IPS-NIHi7 (cell line): ENCODE results near the gene PLEKHG5.

Source experiments
- DNase-seq: peaks from one replicate; pipeline ENCODE4 v3.0.0; 2012; ENCODE audit warnings: mixed read lengths; ENCODE audit errors: extremely low spot score

Gene PLEKHG5

DNA sequence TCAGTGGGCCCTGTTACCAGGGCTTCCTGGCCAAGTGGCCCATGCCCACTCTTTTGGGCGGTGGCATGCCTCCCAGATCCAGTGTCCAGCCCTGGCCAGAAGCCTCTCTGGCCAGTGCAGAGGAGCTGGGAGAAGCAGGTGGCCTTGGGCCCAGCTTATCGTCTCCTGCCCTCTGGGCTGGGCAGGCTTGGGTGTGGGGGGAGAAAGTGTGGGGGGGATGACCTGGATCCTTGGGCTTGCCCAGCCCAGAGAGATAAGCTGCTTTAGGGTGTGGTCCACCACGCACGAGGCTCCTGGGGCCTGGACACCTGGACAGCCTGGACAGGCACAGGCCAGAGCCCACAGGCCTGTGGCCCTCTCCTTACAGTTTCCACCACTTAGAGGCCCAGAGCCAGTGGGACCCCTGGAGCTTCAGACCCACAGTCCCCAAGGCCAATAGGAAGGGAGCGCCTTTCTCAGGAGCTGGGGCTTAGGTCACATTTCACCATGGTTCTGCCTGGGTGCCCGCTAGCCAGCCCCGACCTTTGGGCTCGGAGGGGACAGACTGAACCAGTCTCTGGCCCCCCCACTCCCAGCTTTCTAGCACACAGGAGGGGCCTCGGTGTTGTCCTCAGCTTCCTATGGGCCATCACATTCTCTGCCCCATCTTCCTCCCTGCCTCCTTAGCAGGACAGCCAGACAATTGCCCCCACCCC is 65.0 kb downstream of the PLEKHG5 start:
- DNase-seq = no peak

DNA sequence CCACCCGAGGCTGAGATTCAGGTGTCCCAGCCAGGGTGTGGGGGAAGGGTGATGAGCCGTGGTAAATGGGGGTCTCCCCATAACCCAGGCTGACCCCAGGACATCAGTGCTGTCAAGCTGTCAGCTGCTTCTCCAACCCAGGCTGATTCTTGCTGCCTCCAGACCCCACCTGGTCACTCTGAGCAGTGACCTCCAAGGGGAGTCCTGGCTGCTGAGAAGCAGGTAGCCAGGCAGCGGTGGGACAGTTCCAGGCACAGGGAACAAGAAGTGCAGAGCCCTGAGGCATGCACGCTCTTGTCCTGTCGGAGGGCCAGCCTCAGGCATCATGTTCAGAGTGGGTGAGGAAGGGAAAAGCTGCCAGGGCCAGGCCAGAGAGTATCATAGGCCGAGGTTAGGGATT is 65.8 kb downstream of the PLEKHG5 start:
- no peak for DNase-seq

DNA sequence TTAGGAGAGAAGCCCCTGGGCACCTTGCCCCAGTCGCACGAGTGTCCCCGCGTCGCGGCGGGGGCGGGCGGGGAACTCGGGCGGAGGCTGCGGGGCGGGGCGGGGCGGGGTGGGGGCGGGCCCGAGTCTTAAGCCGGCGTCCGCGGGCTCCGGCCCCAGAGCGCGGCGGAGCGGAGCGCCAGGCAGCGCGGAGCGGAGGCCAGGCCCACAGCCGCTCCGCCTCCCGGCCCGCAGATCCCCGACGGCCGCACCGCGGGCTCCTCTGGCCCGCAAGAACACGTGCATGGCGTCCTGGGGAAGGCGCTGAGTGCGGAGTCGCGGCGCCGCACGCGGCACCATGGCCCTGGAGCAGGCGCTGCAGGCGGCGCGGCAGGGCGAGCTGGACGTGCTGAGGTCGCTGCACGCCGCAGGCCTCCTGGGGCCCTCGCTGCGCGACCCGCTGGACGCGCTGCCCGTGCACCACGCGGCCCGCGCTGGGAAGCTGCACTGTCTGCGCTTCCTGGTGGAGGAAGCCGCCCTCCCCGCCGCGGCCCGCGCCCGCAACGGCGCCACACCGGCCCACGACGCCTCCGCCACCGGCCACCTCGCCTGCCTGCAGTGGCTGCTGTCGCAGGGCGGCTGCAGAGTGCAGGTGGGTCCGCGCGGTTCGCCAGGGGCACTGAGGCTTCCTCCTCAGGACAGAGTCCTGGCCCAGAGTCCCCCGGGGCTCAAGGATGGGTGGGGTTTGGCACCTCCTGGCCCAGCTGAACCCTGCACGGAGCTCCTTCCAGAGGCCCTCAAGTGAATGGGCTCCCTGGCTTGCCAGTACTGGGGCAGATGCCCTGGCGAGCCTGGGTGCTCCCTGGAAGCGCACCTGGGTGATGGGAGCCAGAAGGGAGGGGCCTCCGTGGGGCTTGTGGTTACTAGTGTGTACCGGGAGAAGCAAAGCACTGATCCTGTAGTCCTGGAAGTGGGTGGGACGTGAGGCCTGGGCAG is 66.6 kb downstream of the PLEKHG5 start, which contains the start of gene ESPN:
ESPN (plus strand) TSS at position 158 of the 975 bp plus-strand sequence; CDS start at position 338, 180 bp downstream.
- peak; percentile 58 for DNase-seq

DNA sequence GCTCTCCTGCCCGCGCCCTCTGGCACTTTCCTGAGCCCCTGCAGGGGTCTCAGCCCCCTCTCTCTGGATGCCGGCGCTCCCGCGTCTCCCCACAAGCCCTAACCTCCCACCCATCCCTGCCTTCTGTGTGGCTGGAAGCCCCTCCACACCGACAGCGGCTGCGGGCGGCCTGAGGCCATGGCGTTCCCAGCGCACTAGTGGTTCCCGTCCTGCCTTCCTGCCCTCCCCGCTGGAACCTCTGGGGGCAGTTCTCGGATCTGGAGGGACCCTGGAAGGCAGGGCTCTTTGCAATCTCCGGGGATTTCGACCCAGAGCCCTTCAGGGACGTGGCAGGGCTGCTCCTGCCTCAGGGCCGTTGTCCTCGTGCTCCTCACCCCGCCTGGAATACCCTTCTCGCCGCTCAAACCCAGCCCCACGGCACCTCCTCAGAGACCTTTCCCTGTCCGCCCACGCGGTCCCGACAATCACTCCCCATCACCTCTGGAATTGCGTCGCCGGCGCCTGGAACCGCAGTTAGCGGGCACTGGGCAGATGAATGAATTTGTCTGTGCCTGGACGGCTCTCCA is 67.4 kb downstream of the PLEKHG5 start:
- DNase-seq = peak; percentile 57

DNA sequence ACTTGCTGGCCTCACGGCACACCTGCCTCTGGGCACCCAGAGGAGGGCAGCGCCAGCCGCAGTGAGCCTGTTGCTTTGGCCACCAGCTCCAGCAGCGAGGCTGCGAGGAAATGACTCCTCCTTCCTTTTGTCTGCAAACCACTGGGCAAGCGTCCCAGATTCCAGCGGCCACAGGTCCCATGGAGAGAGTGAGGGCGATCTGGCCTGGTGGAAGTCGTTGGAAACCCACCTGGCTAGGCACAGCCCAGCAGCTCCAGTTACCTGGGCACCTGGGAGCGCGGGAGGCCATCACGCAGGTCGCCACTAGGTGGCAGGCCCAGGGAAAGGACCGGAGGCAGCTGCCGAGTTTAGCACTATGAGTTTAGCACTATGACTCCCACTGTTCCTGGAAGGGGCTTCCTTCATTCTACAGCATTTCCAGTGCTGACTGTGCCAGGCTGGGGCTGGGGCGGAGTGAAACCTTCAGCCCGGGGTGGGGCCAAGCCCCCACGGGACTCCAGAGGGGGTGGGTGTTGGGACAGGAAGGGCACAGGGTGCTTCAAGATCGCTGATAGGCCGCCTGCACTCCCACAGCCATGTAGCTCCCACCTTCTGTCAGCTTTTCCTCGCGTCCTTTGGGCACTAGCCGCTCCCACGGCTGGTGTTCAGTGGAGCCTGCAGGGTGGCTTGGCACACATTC is 68.0 kb downstream of the PLEKHG5 start:
- DNase-seq = peak; percentile 90

DNA sequence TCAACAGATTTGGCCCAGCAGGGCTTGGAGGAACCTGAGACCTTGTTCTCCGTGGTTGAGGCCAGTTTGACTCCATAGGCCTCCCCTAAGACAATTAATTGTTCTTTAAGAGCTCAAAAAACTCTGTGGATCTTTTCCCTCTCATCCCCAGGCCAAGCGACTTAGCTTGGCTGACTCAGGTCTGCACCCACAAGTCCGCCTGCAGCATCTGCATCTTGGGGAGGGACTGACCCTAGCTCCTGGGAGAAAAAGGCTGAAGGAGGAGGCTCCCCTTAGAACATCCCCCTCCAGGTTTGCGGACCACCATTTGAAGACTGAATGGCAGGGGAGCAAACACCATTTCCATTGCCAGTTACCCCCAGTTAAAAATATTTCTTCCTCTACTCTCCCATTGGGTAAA is 70.2 kb downstream of the PLEKHG5 start:
- DNase-seq = no peak

DNA sequence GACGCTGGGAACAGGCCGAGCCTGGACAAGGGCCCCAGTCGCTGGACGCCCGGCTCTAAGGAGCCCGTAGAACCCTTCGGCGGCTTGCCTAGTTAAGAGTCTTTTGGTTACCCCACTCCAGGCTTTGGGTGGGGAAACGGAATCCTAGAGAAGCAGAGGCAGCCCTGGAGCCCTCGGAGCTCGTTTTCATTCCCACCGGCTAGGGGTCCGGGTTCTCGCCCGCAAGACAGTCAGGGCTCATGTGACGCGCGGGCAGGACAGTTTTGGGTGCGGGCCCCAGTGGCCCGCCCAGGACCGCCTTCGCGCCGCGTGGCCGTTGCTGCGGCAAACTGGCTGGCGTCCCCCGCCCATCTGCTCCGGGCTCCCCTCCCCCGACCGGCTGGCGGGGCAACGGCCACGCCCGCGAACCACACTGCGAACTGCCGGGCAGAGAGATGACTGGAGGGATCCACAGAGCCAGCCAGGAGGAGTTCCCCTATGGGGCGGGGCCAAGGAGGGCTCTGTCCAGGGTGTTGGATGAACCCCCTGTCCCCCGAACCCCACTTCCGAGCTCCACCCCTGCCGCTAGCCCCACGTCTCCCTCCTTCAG is 70.9 kb downstream of the PLEKHG5 start:
- no peak for DNase-seq

DNA sequence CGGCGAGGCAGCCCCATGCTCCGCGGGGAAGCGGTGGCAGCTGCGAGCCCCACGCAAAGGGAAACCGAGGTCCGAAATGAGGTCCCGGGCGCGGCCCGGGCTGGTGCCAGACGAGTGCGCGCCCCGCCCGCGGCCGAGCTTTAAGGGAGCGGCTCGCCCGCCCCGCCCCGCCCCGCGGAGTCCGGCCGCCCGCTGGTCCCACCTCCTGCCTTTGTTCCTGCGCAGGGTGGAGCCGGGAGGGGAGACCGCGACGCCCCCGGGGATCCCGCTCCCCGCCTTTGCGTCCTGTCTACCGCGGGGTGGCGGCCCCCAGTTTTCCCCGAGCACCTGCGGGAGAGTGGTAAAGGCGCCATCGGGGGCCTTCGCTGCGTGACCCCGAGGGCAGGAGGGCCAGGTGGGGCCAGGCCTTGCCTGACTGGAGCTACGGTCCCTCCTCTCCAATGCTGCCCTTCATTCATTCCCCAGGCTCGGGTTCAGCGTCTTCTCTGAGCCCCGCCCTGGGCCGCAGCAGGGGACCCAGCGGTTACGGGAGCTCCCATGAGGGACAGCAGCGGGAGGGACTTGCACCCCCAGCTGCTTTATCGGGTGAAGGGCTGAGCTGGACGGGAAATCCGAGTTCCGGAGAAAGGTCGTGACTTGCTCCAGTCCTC is 71.5 kb downstream of the PLEKHG5 start, which contains the start of gene HES2:
HES2 (minus strand) TSS at position 116 of the 650 bp plus-strand sequence; CDS start at position 17, 99 bp downstream.
- DNase-seq = peak; percentile 64

DNA sequence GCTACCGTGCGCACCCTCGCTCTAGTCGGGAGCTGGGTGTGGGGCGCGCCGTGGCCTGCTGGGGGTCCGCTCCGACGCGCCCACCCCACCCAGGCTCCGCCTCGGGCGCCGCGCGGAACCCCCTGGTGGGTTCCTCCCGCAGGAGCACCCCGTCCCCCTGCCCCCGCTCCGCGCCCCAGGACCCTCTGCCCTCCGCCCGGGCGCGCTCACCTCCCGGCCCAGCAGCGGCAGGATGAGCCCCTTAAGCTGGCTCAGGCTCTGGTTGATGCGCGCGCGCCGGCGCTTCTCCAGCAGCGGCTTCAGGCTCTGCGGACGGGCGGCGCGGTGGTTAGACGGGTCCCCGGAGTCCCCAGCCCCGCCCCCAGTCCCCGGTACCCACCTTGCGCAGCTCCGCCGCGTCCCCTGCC is 72.1 kb downstream of the PLEKHG5 start:
- DNase-seq = peak; percentile 45

DNA sequence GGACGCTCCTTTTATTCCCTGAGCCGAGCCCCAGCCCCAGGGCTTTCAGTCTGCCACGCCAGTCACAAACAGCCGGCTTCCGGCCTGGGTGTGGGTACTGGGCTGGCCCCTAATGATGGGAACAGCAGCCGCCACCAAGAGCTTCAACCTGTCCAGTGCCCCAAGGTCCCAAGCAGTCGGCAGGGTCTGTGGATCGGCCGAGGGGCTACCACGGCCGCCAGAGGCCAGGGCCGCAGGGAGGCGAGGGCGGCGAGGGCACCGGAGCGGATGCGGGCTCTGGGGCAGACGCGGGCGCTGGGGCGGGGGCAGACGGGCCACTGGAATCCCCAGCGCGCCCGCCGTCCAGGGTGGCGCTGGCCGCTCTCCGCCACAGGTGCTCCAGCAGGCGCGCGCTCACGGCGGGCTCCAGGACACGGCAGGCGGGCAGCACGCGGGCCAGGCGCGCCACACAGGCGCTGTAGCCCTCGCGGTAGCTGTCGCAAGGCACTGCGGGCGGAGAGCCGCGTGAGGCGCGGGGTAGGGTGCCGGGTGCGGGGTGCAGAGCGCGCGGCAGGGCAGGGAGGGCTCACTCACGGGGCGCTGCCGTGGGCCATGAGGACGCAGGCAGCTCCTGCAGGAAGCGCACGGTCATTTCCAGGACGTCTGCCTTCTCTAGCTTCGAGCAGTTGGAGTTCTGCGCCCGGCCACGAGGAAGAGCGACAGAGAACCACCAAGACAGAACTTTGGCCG is 72.6 kb downstream of the PLEKHG5 start:
- DNase-seq = no peak

DNA sequence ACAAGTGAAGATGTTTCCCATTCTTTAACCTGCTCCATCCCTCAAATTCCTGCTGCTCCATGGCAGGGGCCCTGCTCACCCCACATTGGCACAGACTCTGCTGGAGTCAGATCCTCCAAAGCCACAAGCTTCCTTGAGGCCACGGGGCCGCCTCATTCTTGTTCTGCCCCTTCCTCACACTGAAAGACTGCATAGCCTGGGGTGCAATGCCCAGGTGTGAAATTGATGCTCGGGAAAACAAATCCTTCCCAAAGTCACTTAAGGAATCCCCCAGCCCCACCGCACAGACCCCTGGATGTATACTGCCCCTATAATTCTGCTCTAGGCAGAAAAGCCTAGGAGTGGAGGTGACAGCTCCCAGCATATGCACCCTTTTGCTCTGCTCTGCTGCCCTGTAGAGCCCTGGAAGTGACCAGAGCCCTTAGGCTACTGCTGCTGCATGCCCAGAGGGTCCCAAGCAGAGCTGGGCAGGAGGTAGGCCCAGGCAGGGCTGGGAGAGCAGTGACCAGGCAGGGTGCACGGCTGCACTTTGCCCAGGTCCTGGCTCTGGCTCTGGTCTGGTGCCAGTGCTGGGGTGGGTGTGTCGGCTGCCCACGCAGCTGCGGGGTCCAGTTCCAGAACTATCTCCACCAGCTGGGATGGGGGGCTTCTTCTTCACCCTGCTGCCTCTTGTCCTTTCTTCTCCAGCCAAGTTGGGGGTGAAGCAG is 73.4 kb downstream of the PLEKHG5 start:
- DNase-seq = no peak
